Adipocyte (in vitro differentiated cells): ENCODE results near the gene NPTX1.
A peak's percentile ranks its signal among the peaks of the same experiment; 100 is the strongest.
"Not testable (repeated sequence)": the region's sequence is repeated elsewhere in the genome, so short reads cannot be mapped to it uniquely, and the experiment has no call there.

Experiments used
- DNase-seq: peaks from one replicate; pipeline ENCODE4 v3.0.0-alpha.2; 2015; ENCODE audit warnings: low read depth
- H3K27me3 ChIP-seq: replicated peaks from 2 replicates; pipeline ENCODE4 v1.7.0; 2013; ENCODE audit warnings: mild to moderate bottlenecking, low read length, moderate library complexity; ENCODE audit not compliant: control insufficient read depth, insufficient read depth
- H3K36me3 ChIP-seq: 2 replicates; pipeline ENCODE4 v1.7.0; 2013; ENCODE audit warnings: low read length, mild to moderate bottlenecking, moderate library complexity; ENCODE audit not compliant: control insufficient read depth, insufficient read depth, severe bottlenecking
- H3K4me1 ChIP-seq: 2 replicates; pipeline ENCODE4 v1.7.0; 2013; ENCODE audit warnings: mild to moderate bottlenecking, low read length, moderate library complexity; ENCODE audit not compliant: control insufficient read depth, insufficient read depth
- H3K4me3 ChIP-seq: 2 replicates; pipeline ENCODE4 v1.7.0; 2013; ENCODE audit warnings: mild to moderate bottlenecking, low read length, moderate library complexity
- H3K9ac ChIP-seq: 2 replicates; pipeline ENCODE4 v1.7.0; 2013; ENCODE audit warnings: mild to moderate bottlenecking, low read length, moderate library complexity
- H3K9me3 ChIP-seq: 2 replicates; pipeline ENCODE4 v1.7.0; 2013; ENCODE audit warnings: mild to moderate bottlenecking, low read length, moderate library complexity; ENCODE audit not compliant: control insufficient read depth

Gene NPTX1

GRCh38 chr17:80512233-80512632, 35.8 kb upstream of the NPTX1 start:
- Histone ChIP-seq H3K9ac (no peak overlapping the region), H3K36me3 (no peaks in the 10 kb centered on the region), H3K27me3 (no peaks in the 10 kb centered on the region)

GRCh38 chr17:80511222-80512180, 35.1 kb upstream of the NPTX1 start:
- Histone ChIP-seq H3K4me1 (peaks cover 2% of the 10 kb centered on the region), H3K27me3 (no peaks in the 10 kb centered on the region), H3K9me3 (no peaks in the 10 kb centered on the region), H3K9ac (no peak overlapping the region), H3K36me3 (no peaks in the 10 kb centered on the region), H3K4me3 (no peak overlapping the region)
- no peak for DNase-seq

More at GRCh38 chr17:80512233-80512632, 35.8 kb upstream of the NPTX1 start:
- Histone ChIP-seq H3K9me3 (no peaks in the 10 kb centered on the region), H3K4me1 (peaks cover 2% of the 10 kb centered on the region), H3K4me3 (no peak overlapping the region)
- DNase-seq: peak; percentile 38

GRCh38 chr17:80510772-80511171, 34.4 kb upstream of the NPTX1 start:
- Histone ChIP-seq H3K9ac (no peak overlapping the region), H3K36me3 (no peaks in the 10 kb centered on the region), H3K9me3 (no peaks in the 10 kb centered on the region), H3K4me3 (no peak overlapping the region), H3K27me3 (no peaks in the 10 kb centered on the region), H3K4me1 (peaks cover 4% of the 10 kb centered on the region)
- no peak for DNase-seq

GRCh38 chr17:80510132-80510531, 33.7 kb upstream of the NPTX1 start:
- no peaks in the 10 kb centered on the region for H3K36me3 ChIP-seq
- H3K9me3 ChIP-seq: no peaks in the 10 kb centered on the region
- peaks cover 8% of the 10 kb centered on the region for H3K4me1 ChIP-seq
- no peak for DNase-seq
- H3K9ac ChIP-seq: no peak overlapping the region
- H3K4me3 ChIP-seq: no peak overlapping the region
- no peaks in the 10 kb centered on the region for H3K27me3 ChIP-seq

DNA sequence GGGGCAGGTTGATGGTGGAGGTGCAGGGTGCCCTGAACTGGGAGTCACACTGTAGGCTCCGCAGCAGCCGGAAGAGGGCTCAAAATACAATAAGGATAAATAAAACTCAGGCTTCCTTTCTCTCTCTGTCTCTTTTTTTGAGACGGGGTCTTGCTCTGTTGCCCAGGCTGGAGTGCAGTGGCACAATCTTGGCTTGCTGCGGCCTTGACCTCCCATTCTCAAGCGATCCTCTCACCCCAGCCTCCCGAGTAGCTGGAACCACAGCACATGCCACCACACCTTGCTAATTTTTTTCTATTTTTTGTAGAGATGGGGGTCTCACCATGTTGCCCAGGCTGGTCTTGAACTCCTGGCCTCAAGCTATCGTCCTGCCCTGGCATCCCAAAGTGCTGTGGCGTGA, 32.9 kb upstream of the NPTX1 start:
- Histone ChIP-seq H3K36me3 (no peaks in the 10 kb centered on the region), H3K4me1 (peaks cover 16% of the 10 kb centered on the region), H3K27me3 (no peaks in the 10 kb centered on the region), H3K4me3 (no peak overlapping the region), H3K9me3 (no peaks in the 10 kb centered on the region), H3K9ac (no peak overlapping the region)
- DNase-seq: no peak

DNA sequence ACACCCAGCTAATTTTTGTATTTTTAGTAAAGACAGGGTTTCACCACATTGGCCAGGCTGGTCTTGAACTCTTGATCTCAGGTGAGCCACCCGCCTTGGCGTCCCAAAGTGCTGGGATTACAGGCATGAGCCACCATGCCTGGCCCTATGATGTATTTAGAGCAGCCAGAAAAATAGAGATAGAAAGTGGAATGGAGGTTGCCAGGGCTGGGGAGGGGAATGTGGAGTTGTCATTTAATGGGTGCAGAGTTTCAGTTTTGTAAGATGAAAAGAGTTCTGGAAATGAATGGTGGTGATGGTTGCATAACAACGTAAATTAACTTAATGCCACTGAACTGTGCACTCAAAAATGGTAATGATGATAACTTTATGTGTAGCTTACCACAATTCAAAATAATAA, 31.6 kb upstream of the NPTX1 start:
- no peak overlapping the region for H3K4me3 ChIP-seq
- H3K36me3 ChIP-seq: no peaks in the 10 kb centered on the region
- peaks cover 15% of the 10 kb centered on the region for H3K4me1 ChIP-seq
- no peaks in the 10 kb centered on the region for H3K9me3 ChIP-seq
- no peak for DNase-seq
- no peak overlapping the region for H3K9ac ChIP-seq
- H3K27me3 ChIP-seq: no peaks in the 10 kb centered on the region

DNA sequence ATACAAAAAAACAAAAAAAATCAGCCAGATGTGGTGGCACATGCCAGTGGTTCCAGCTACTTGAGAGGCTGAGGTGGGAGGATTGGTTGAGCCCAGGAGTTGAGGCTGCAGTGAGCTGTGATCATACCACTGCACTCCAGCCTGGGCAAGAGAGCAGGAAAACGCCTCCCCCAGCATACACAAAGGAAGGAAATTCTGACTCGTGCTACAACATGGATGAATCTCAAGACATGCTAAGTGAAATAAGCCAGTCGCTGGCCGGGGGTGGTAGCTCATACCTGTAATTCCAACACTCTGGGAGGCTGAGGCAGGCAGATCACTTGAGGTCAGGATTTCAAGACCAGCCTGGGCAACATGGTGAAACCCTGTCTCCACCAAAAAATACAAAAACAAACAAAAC, 30.8 kb upstream of the NPTX1 start:
- H3K9ac ChIP-seq, DNase-seq, H3K4me3 ChIP-seq, H3K36me3 ChIP-seq, H3K9me3 ChIP-seq, H3K27me3 ChIP-seq: not testable (repeated sequence)
- H3K4me1 ChIP-seq: peaks cover 13% of the 10 kb centered on the region

GRCh38 chr17:80504686-80505413, 28.4 kb upstream of the NPTX1 start:
- no peak overlapping the region for H3K4me3 ChIP-seq
- no peaks in the 10 kb centered on the region for H3K36me3 ChIP-seq
- H3K27me3 ChIP-seq: no peaks in the 10 kb centered on the region
- peak overlapping the region; percentile 16 for H3K9ac ChIP-seq
- peaks cover 21% of the 10 kb centered on the region for H3K4me1 ChIP-seq
- no peaks in the 10 kb centered on the region for H3K9me3 ChIP-seq
- DNase-seq: peak; percentile 78

DNA sequence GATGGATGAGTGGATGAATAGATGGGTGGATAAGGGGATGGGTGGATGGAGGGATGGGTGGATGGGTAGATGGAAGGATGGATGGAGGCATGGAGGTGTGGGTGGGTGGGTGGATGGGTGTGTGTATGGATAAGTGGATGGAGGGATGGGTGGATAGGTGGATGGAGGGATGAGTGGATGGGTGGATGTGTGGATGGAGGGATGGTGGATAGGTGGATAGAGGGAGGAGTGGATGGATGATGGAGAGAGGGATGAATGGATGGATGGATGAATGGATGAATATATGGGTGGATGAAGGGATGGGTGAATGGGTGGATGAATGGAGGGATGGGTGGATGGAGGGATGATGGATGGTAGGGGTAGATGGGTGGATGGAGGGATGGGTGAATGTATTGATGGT, 27.5 kb upstream of the NPTX1 start:
- H3K36me3 ChIP-seq: no peaks in the 10 kb centered on the region
- peaks cover 25% of the 10 kb centered on the region for H3K4me1 ChIP-seq
- no peak overlapping the region for H3K4me3 ChIP-seq
- no peaks in the 10 kb centered on the region for H3K27me3 ChIP-seq
- DNase-seq: no peak
- H3K9ac ChIP-seq: no peak overlapping the region
- H3K9me3 ChIP-seq: no peaks in the 10 kb centered on the region

DNA sequence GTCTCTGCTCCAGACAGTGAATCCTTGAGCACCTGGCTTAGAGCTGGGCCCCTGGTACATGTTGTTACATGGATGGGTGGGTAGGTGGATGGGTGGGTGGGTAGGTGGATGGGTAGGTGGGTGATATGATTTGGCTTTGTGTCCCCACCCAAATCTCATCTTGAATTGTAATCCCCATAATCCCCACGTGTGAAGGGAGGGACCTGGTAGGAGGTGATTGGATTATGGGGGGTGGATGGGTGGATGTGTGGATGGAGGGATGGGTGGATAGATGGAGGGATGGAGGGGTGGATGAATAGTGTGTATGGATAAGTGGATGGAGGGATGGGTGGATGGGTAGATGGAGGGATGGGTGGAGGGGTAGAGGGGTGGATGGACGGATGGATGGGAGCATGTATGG, 26.6 kb upstream of the NPTX1 start:
- Histone ChIP-seq H3K4me3 (no peak overlapping the region), H3K9me3 (no peaks in the 10 kb centered on the region), H3K36me3 (no peaks in the 10 kb centered on the region), H3K27me3 (no peaks in the 10 kb centered on the region), H3K9ac (no peak overlapping the region), H3K4me1 (peaks cover 32% of the 10 kb centered on the region)
- no peak for DNase-seq

GRCh38 chr17:80502578-80502877, 26.1 kb upstream of the NPTX1 start:
- Histone ChIP-seq H3K36me3 (no peaks in the 10 kb centered on the region), H3K4me3 (no peak overlapping the region), H3K4me1 (peaks cover 34% of the 10 kb centered on the region), H3K9ac (no peak overlapping the region), H3K9me3 (no peaks in the 10 kb centered on the region), H3K27me3 (no peaks in the 10 kb centered on the region)
- no peak for DNase-seq
